GM23248 (cell line): Measurements from ENCODE around the gene CELA2B.

Source experiments
- EZH2 ChIP-seq: fragments of 200-600 bp; sonication (generic); IDR thresholded peaks from 2 replicates; pipeline ENCODE4 v1.6.1; 2018; ENCODE audit warnings: antibody characterized with exemption, mild to moderate bottlenecking; ENCODE audit not compliant: insufficient read depth, poor library complexity, severe bottlenecking
- EZH2phosphoT487 ChIP-seq: fragments of 200-600 bp; sonication (generic); IDR thresholded peaks from 2 replicates; pipeline ENCODE4 v1.6.1; 2018; ENCODE audit warnings: antibody characterized with exemption, moderate library complexity, mild to moderate bottlenecking, low read depth; ENCODE audit not compliant: insufficient read depth

GRCh38 chr1:15522551-15522950 is 46.6 kb downstream of the CELA2B start:
- no peak for TF ChIP-seq EZH2
- TF ChIP-seq EZH2phosphoT487, result no peak
